Urinary bladder (tissue), 4 donors: ENCODE measurements around the gene KIF26B. TPM values are rescaled to one million over a fixed set of nuclear protein-coding genes. Genes with fewer than 3 reads are reported as not detected.
"Not testable (repeated sequence)": the region's sequence is repeated elsewhere in the genome, so short reads cannot be mapped to it uniquely, and the experiment has no call there.

ENCODE experiments used
- DNase-seq: peaks from one replicate; pipeline ENCODE4 v3.0.0-alpha.2; 2015; ENCODE audit errors: extremely low spot score
- H3K27ac ChIP-seq: one replicate; pipeline ENCODE4 v1.5.1; 2013; ENCODE audit warnings: low read depth, mild to moderate bottlenecking, moderate library complexity
- H3K36me3 ChIP-seq: one replicate; pipeline ENCODE4 v1.6.1; 2013; ENCODE audit warnings: mild to moderate bottlenecking, moderate library complexity; ENCODE audit not compliant: insufficient read depth
- H3K4me1 ChIP-seq: one replicate; pipeline ENCODE4 v1.6.1; 2013; ENCODE audit warnings: mild to moderate bottlenecking, moderate library complexity; ENCODE audit not compliant: insufficient read depth
- H3K4me3 ChIP-seq: one replicate; pipeline ENCODE4 v1.5.1; 2013; ENCODE audit warnings: low read depth, low read length
- WGBS: extraction: QIAGEN DNeasy Blood & Tissue Kit; methylation state at CpG from one replicate; pipeline ENCODE4 v1.1.7; 2013; 5-methylcytosine and 5-hydroxymethylcytosine counted together
- polyA plus RNA-seq: library from polyadenylated mRNA; stranded (reverse); fragments of 200-250 nt; gene quantifications from one replicate; pipeline ENCODE4 v1.2.3, GENCODE V29; 2013
- total RNA-seq: library from RNA; depleted of rRNA; stranded (reverse); fragments of >200 nt; gene quantifications from one replicate; pipeline ENCODE4 v1.2.3, GENCODE V29; 2014
- donor health status: healthy with polysubstance abuse.
- donor health status: healthy.

KIF26B gene
- total and polyA plus RNA-seq, 2 donors: 0.62 to 12.2 TPM

DNA sequence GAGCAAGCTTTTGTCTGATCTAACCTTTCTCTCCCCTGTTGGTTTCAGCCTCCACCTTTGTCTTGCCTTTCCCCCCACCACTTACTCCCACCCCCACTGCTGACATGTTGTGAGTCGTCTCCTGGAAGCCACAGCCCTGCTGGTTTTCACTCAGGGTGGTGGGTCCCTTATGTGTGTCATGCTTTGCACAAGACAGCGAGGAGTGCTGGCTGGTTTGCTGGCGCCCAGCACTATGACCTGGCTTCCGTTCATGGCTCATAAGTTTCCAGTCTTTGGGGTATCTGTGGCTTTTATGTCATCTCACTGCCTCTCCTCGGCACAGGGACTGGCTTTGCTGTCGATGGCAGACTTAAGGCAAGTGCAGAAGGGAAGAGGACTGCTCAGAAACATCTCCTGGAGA lies 177.7 kb downstream of the KIF26B start:
- no peak overlapping the region for H3K27ac ChIP-seq
- H3K4me3 ChIP-seq: no peak overlapping the region
- DNase-seq: no peak
- WGBS: 60% methylated on average over 6 of the region's 6 CpGs
- no peaks in the 10 kb centered on the region for H3K4me1 ChIP-seq
- H3K36me3 ChIP-seq: no peaks in the 10 kb centered on the region

DNA sequence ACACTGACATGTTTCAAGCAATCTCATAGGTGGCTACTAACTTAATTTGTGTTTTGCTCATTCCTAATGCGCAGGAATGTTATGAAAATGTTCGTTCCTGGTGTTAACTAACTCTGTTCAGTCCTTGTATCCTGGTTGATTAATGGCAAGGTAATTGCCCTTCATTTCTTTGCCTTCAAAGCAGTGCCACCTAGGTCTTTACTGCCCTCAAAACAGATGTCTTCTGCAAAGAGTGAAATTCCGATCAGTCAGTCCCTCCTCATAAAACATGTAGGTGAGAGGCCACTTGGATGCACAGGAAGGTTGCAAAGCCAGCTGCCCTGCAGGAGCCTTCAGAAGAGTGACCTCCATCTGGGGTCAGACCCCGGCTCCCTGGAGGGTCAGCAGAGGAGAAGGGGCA lies 179.4 kb downstream of the KIF26B start:
- WGBS: 86% methylated on average over 4 of the region's 4 CpGs
- no peaks in the 10 kb centered on the region for H3K4me1 ChIP-seq
- no peak overlapping the region for H3K27ac ChIP-seq
- H3K36me3 ChIP-seq: no peaks in the 10 kb centered on the region
- DNase-seq: no peak
- no peak overlapping the region for H3K4me3 ChIP-seq

DNA sequence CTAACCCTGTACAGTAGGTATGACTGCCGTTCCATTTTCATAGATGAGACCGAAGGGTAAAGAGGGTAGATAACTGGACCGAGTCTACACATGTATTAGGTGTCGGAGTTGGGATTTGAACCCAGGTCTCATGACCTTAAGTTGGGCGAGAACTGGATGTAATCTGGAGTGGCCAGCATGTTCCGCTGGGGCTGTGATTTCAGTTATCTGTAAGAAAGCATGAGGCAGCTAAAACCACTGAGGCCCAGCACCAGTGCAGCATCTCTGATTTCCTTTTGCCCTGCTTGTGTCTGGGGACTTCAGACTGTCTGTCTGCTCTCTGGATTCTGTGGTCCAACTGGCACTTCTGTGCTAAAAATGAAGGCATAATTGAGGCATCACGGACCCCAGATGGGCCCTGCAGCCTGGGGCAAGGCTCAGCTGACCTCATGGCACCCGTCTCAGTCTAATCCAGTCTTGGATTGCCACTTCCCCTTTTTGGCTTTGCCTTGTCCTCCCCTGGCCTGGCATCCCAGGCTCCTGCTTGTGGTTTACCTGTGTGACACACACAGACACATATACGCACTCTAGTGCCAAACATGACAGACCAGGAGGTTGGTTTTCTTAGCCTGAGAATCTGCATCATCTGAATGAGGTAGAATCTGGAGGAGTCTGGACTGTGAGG lies 180.2 kb downstream of the KIF26B start:
- Histone ChIP-seq H3K27ac (no peak overlapping the region), H3K36me3 (no peaks in the 10 kb centered on the region), H3K4me3 (no peak overlapping the region), H3K4me1 (no peaks in the 10 kb centered on the region)
- DNase-seq: no peak
- 95% methylated on average over 9 of the region's 9 CpGs for WGBS

DNA sequence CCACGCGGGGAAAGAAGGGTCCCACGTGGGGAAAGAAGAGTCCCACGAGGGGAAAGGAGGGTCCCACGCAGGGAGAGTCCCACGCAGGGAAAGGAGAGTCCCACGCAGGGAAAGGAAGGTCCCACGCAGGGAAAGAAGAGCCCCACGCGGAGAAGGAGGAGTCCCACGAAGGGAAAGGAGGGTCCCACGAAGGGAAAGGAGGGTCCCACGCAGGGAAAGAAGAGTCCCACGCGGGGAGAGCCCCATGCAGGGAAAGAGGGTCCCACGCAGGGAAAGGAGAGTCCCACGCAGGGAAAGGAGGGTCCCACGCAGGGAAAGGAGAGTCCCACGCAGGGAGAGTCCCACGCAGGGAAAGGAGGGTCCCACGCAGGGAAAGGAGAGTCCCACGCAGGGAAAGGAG lies 180.9 kb downstream of the KIF26B start:
- not testable (repeated sequence) for DNase-seq

DNA sequence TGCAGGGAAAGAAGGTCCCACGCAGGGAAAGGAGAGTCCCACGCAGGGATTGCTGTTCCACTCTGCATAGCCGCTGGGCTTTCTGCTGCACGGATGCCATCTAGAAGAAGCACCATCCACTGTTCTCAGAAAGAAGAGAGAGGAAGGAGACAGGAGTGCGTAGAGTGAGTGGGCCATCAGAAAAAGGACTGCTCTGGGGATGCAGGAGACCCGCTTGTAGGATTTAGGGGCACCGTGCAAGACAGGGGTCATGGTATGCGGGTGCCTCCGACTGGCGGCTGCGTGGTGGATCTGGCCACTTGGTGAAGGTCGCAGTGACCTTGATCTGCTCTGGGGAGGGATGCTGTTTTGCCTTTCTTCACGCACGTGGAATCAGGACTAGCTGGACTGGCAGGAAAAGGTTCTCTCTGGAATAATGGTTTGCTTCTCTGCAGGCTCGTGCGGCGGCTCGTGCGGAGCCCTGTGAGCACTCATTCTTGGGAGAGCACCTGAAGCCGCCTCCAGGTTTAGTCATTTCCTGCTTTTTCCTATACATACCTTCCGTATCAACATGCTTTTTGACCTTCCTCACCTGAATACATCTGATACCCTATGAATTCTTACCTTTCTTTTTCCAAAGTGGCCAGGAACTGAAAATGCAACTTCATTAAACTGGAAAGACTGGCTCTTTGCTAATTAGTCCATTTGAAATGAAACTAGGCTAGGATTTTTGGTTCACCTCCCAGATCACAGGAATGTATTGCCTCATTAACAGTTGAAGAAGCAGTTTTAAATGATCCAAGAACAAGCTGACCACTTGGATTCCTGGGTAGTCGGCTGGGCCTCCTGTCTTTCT lies 181.6 kb downstream of the KIF26B start:
- no peaks in the 10 kb centered on the region for H3K4me1 ChIP-seq
- no peak overlapping the region for H3K4me3 ChIP-seq
- WGBS: 89% methylated on average over 22 of the region's 22 CpGs
- no peak for DNase-seq
- H3K36me3 ChIP-seq: no peaks in the 10 kb centered on the region
- H3K27ac ChIP-seq: no peak overlapping the region

More for the DNA sequence above, 180.9 kb downstream of the KIF26B start:
- not testable (repeated sequence) for H3K4me1 ChIP-seq, H3K4me3 ChIP-seq, H3K27ac ChIP-seq, H3K36me3 ChIP-seq
- WGBS: 87% methylated on average over 22 of the region's 22 CpGs

DNA sequence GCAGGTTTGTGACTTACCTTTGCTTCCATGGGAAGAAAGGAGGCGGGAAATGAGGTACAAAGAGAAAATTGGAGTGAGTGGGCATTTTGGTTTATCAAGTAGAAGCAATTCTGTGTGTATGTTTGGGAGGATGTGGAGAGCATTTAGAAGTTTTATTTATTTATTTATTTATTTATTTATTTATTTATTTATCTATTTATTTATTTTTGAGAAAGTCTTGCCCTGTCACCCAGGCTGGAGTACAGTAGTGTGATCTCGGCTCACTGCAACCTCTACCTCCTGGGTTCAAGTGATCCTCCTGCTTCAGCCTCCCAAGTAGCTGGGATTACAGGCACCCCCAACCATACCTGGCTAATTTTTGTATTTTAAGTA lies 182.2 kb downstream of the KIF26B start:
- H3K4me1 ChIP-seq, H3K36me3 ChIP-seq, H3K27ac ChIP-seq, DNase-seq, H3K4me3 ChIP-seq: not testable (repeated sequence)
- WGBS: 98% methylated on average over 2 of the region's 2 CpGs

DNA sequence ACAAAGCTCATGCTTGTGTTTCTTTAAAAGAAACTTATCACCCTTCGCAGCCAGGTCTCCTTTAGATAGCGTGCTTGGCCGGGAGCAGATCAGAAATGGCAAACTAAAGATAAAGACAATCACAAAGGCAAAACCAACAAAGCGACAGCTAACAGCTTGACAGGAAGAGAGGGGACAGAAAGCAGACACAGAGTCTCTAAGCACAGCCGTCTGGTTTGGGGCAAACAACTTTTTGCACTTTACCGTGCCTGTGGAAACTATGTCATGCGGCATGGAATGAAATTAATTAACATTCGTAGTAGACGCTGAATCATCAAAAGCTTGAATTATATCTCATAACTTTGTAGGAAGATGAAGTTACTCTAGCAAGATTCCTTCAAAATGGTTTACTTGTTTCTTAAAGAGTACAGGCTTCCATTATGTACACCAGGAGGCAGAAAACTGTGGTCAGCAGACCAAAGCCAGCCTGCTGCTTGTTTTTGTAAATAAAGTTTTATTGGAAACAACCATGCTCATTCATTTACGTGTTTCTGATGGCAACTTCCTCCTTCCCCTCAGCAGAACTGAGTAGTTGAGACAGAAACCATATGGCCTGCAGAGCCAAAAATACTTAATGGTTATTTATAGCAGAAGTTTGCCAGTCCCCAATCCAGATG lies 183.2 kb downstream of the KIF26B start:
- Histone ChIP-seq H3K4me1 (no peaks in the 10 kb centered on the region), H3K4me3 (no peak overlapping the region), H3K36me3 (no peaks in the 10 kb centered on the region), H3K27ac (no peak overlapping the region)
- 73% methylated on average over 10 of the region's 10 CpGs for WGBS
- DNase-seq: no peak

DNA sequence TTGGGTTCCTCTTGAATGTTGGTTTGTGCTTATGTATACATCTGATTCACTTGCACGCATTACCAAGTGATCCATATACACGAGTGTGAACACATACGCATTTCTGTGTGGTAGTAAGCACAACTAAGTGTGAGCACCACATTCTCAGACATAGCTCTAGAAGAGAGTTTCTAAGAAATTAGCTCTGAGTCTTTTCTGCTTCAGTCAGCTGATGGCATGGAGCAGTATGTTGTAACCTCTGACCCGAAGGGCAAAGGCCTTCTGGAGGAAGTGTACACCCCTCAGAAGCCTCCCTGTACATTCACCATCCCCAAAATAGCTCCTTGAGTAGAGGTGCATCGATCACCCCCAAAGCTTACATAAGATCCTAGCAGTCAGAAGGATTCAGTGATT lies 183.7 kb downstream of the KIF26B start:
- Histone ChIP-seq H3K36me3 (no peaks in the 10 kb centered on the region), H3K27ac (no peak overlapping the region), H3K4me3 (no peak overlapping the region), H3K4me1 (no peaks in the 10 kb centered on the region)
- WGBS: 88% methylated on average over 5 of the region's 5 CpGs
- DNase-seq: no peak

GRCh38 chr1:245341743-245342142 lies 187.0 kb downstream of the KIF26B start:
- no peaks in the 10 kb centered on the region for H3K4me1 ChIP-seq
- no peaks in the 10 kb centered on the region for H3K36me3 ChIP-seq
- no peak for DNase-seq
- no peak overlapping the region for H3K4me3 ChIP-seq
- H3K27ac ChIP-seq: no peak overlapping the region
- WGBS: 91% methylated on average over 5 of the region's 5 CpGs

- Histone ChIP-seq H3K27ac (no peak overlapping the region), H3K36me3 (no peaks in the 10 kb centered on the region), H3K4me1 (no peaks in the 10 kb centered on the region), H3K4me3 (no peak overlapping the region)
- no peak for DNase-seq
- WGBS: 82% methylated on average over 25 of the region's 25 CpGs
These were observed 190.6 kb downstream of the KIF26B start for GRCh38 chr1:245345191-245345884.

- WGBS: 93% methylated on average over 9 of the region's 9 CpGs
- Histone ChIP-seq H3K27ac (no peak overlapping the region), H3K4me1 (no peaks in the 10 kb centered on the region), H3K4me3 (no peak overlapping the region), H3K36me3 (no peaks in the 10 kb centered on the region)
- no peak for DNase-seq
These were observed 193.8 kb downstream of the KIF26B start for GRCh38 chr1:245348626-245349025.

DNA sequence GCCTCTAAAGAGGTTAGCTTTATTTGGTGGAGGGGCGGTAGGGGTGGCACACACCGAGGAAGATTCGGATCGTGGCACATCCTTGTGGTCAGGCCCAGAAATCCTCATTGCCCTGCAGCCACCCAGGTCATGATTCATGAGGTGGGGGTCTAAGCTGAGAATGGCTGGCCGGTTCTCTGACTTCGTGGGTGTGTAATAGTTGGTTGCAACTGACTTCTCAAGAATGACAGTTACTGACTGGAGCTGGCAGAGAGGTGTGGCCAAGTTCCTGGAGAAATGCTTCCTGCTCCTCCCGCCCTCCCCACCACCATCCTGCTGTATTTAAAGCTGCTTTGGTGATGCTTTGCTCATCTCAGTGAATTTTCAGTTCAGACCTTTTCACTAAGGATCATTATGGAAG lies 198.6 kb downstream of the KIF26B start:
- H3K4me1 ChIP-seq: no peaks in the 10 kb centered on the region
- WGBS: 94% methylated on average over 7 of the region's 7 CpGs
- no peak overlapping the region for H3K27ac ChIP-seq
- no peaks in the 10 kb centered on the region for H3K36me3 ChIP-seq
- H3K4me3 ChIP-seq: no peak overlapping the region
- DNase-seq: no peak

GRCh38 chr1:245353915-245354775 lies 199.4 kb downstream of the KIF26B start:
- Histone ChIP-seq H3K4me3 (no peak overlapping the region), H3K4me1 (no peaks in the 10 kb centered on the region), H3K27ac (no peak overlapping the region), H3K36me3 (no peaks in the 10 kb centered on the region)
- no peak for DNase-seq
- 91% methylated on average over 19 of the region's 19 CpGs for whole genome bisulfite sequencing
